K562 (cell line): Measurements from ENCODE around the gene ROBO1. TPM values are rescaled to one million over a fixed set of nuclear protein-coding genes. Genes with fewer than 3 reads are reported as not detected.

Source experiments
- ATAC-seq: fragments of 200-7000 bp; cut with Tn5 transposase; 3 replicates; pipeline ENCODE4 v1.9.1; 2020; ENCODE audit warnings: moderate library complexity
- BruUV-seq: library from RNA; stranded (reverse); fragments of 400-500 nt; replicated peaks from 2 replicates; lab custom pipeline; 2021; lab: Mats Ljungman, UMichigan
- CTCF ChIA-PET: fragments of 300-600 bp; formaldehyde crosslinking; extraction: SDS; loops from one replicate; lab custom pipeline; 2021; ENCODE audit warnings: low intra/inter-chr PET ratio; lab: Yijun Ruan, JAX
- POLR2A ChIA-PET: fragments of 300-600, 350-650 bp; sonication (Branson Sonifier 250); formaldehyde crosslinking; extraction: SDS; loops from one replicate; lab custom pipeline; 2021; ENCODE audit warnings: antibody characterized with exemption, inconsistent platforms; lab: Yijun Ruan, JAX
- DNase-seq, 4 experiments: peaks; one replicate each; pipeline versions ENCODE4 v3.0.0 to v3.0.0-alpha.2; 2011 to 2018; ENCODE audit warnings: low spot score in 3 of 4, mixed read lengths in 3 of 4; ENCODE audit errors: extremely low read depth in 1 of 4
- FAIRE-seq: peaks from 2 replicates; lab custom pipeline; 2011; peaks lifted over from hg19 to GRCh38; lab: Jason Lieb, UNC
- H2AFZ ChIP-seq: 2 replicates; pipeline ENCODE4 v1.6.0; 2011; ENCODE audit warnings: low read depth, low read length, control low read depth, inconsistent platforms
- H3K27ac ChIP-seq: fragments of 200-600 bp; 3 replicates; pipeline ENCODE4 v1.8.0; 2011; ENCODE audit warnings: low read depth, mild to moderate bottlenecking, control low read depth, inconsistent platforms, low read length, moderate library complexity, mixed read lengths; ENCODE audit errors: extremely low read depth
- H3K27me3 ChIP-seq, 2 experiments: fragments of 300-600 bp in 1 of 2; 2 replicates in 1 of 2; 3 replicates in 1 of 2; pipeline versions ENCODE4 v1.6.0 to v1.8.0; 2011; ENCODE audit warnings: inconsistent platforms in 2 of 2, low read length in 2 of 2, mild to moderate bottlenecking in 1 of 2, mixed read lengths in 1 of 2, moderate library complexity in 1 of 2; ENCODE audit not compliant: control insufficient read depth in 2 of 2, insufficient read depth in 2 of 2
- H3K36me3 ChIP-seq: fragments of 300-600 bp; 3 replicates; pipeline ENCODE4 v1.8.0; 2011; ENCODE audit warnings: mild to moderate bottlenecking, low read length, inconsistent platforms; ENCODE audit not compliant: control insufficient read depth, insufficient read depth
- H3K4me1 ChIP-seq, 2 experiments: fragments of 200-600 bp in 1 of 2; replicated peaks in 1 of 2; 2 replicates in 1 of 2; 3 replicates in 1 of 2; pipeline versions ENCODE4 v1.5.1 to v1.8.0; 2011; ENCODE audit warnings: inconsistent platforms in 2 of 2, low read length in 2 of 2, mild to moderate bottlenecking in 1 of 2, mixed read lengths in 1 of 2, moderate library complexity in 1 of 2; ENCODE audit not compliant: control insufficient read depth in 2 of 2, insufficient read depth in 2 of 2
- H3K4me2 ChIP-seq: 2 replicates; pipeline ENCODE4 v1.6.1; 2011; ENCODE audit warnings: low read length, control low read depth, inconsistent platforms, mixed read lengths; ENCODE audit not compliant: insufficient read depth
- H3K4me3 ChIP-seq: fragments of 200-600 bp; sonication (generic), shearing (Covaris generic); 2 replicates; pipeline ENCODE4 v1.5.1; 2016; ENCODE audit warnings: control low read depth, inconsistent platforms
- H3K79me2 ChIP-seq: fragments of 200-600 bp; 3 replicates; pipeline ENCODE4 v1.8.0; 2011; ENCODE audit warnings: low read length, inconsistent platforms; ENCODE audit not compliant: control insufficient read depth, insufficient read depth
- H3K9ac ChIP-seq, 2 experiments: 2 replicates each; pipeline versions ENCODE4 v1.6.0 to v1.6.1; 2011; ENCODE audit warnings: low read depth in 2 of 2, low read length in 2 of 2, control low read depth in 1 of 2, inconsistent platforms in 1 of 2, mild to moderate bottlenecking in 1 of 2, mixed read lengths in 1 of 2; ENCODE audit not compliant: insufficient read depth in 1 of 2
- H3K9me1 ChIP-seq: one replicate; pipeline ENCODE4 v1.6.0; 2011; ENCODE audit warnings: inconsistent platforms, mild to moderate bottlenecking, low read length, moderate library complexity; ENCODE audit not compliant: control insufficient read depth, insufficient read depth
- H3K9me3 ChIP-seq: replicated peaks from 2 replicates; pipeline ENCODE4 v1.5.1; 2011; ENCODE audit warnings: low read depth, low read length, inconsistent platforms; ENCODE audit not compliant: control insufficient read depth, insufficient read depth
- H4K20me1 ChIP-seq: replicated peaks from 2 replicates; pipeline ENCODE4 v1.6.1; 2011; ENCODE audit warnings: low read length, inconsistent platforms, mixed read lengths; ENCODE audit not compliant: control insufficient read depth, insufficient read depth
- BMI1 ChIP-seq: fragments of 150-350 bp; IDR thresholded peaks from 2 replicates; pipeline ENCODE4 v1.6.1; 2014; ENCODE audit warnings: low read length
- BRF2 ChIP-seq: IDR thresholded peaks from 3 replicates; pipeline ENCODE4 v1.6.1; 2011; ENCODE audit warnings: borderline replicate concordance, mild to moderate bottlenecking; ENCODE audit not compliant: insufficient read length, insufficient read depth
- E2F5 ChIP-seq: sonication (generic); formaldehyde crosslinking; IDR thresholded peaks from 2 replicates; pipeline ENCODE4 v1.8.0; 2022; ENCODE audit warnings: mild to moderate bottlenecking, missing genetic modification reagents
- GTF2F1 ChIP-seq: IDR thresholded peaks from 2 replicates; pipeline ENCODE4 v1.6.1; 2011; ENCODE audit warnings: low read depth, low read length, improper control_type of control experiment
- HBP1 ChIP-seq: fragments of 450-650 bp; formaldehyde crosslinking; IDR thresholded peaks from 2 replicates; pipeline ENCODE4 v1.4.0; 2022; ENCODE audit warnings: missing genetic modification characterization
- IRF9 ChIP-seq: fragments of 450-650 bp; IDR thresholded peaks from 2 replicates; pipeline ENCODE4 v1.6.1; 2016; ENCODE audit warnings: missing biosample characterization, missing genetic modification characterization
- MCM5 ChIP-seq: fragments of 450-650 bp; IDR thresholded peaks from 2 replicates; pipeline ENCODE4 v1.6.1; 2016; ENCODE audit warnings: low read depth
- MCM7 ChIP-seq, 2 experiments: fragments of 450-650 bp; IDR thresholded peaks; 2 replicates each; pipeline ENCODE4 v1.6.1; 2016 to 2018
- POU5F1 ChIP-seq: fragments of 150-350 bp; IDR thresholded peaks from 2 replicates; pipeline ENCODE4 v1.6.1; 2014; ENCODE audit warnings: borderline replicate concordance, low read length, low read depth, mild to moderate bottlenecking; ENCODE audit not compliant: partially characterized antibody
- SMARCB1 ChIP-seq: IDR thresholded peaks from 2 replicates; pipeline ENCODE4 v1.6.1; 2011; ENCODE audit warnings: improper control_type of control experiment, low read depth; ENCODE audit not compliant: insufficient read length
- TAF7 ChIP-seq: fragments of 450-650 bp; IDR thresholded peaks from 2 replicates; pipeline ENCODE4 v1.6.1; 2016; ENCODE audit warnings: missing genetic modification characterization, missing compliant biosample characterization
- TAF9B ChIP-seq: fragments of 450-650 bp; IDR thresholded peaks from 2 replicates; pipeline ENCODE4 v1.6.1; 2018; ENCODE audit warnings: mild to moderate bottlenecking; ENCODE audit not compliant: partially characterized antibody
- ZNF707 ChIP-seq: fragments of 250-450 bp; sonication (Bioruptor Pico); conservative IDR thresholded peaks from 2 replicates; pipeline ENCODE4 v1.8.0; 2022; ENCODE audit warnings: inconsistent platforms, mild to moderate bottlenecking, moderate library complexity
- WGBS: fragments of 100-300 bp; shearing (Covaris generic); methylation state at CpG from one replicate; pipeline ENCODE4 v1.1.6; 2016; ENCODE audit warnings: low coverage, mixed read lengths; ENCODE audit not compliant: insufficient coverage; ENCODE audit errors: missing lambda C conversion rate; 5-methylcytosine and 5-hydroxymethylcytosine counted together
- in situ Hi-C: fragments of 300-500 bp; cut with MboI; formaldehyde crosslinking; loops from 4 replicates; pipeline ENCODE4 v1.15.0; 2018; ENCODE audit warnings: inconsistent platforms, mixed read lengths
- intact Hi-C: fragments of 100-400 bp; cut with micrococcal nuclease; formaldehyde crosslinking; loops from 2 replicates; pipeline ENCODE4 v1.14.2; 2022
- polyA plus RNA-seq, 8 experiments: library from polyadenylated mRNA; depleted of rRNA in 4 of 8; stranded (reverse) in 5 of 8; unstranded in 3 of 8; fragments of >200 nt; fragmentation: Nextera tagmentation in 2 of 8; fragmentation: Illumina TruSeq in 1 of 8; extraction: Ambion mirVana in 2 of 8; extraction: Trizol in 1 of 8; gene quantifications; 2 replicates each; pipeline versions ENCODE4 v1.2.1 to v1.2.3, GENCODE V29; 2011 to 2014; ENCODE audit warnings: inconsistent platforms in 1 of 8, missing spikeins in 1 of 8
- total RNA-seq, 7 experiments: library from RNA; depleted of rRNA in 6 of 7; stranded (reverse); fragments of >200 nt in 6 of 7; fragmentation: Illumina TruSeq in 2 of 7; extraction: Trizol in 2 of 7; gene quantifications; 2 replicates each; pipeline versions ENCODE4 v1.2.1 to v1.2.3, GENCODE V29; 2011 to 2021; ENCODE audit warnings: low replicate concordance in 1 of 7

ROBO1 gene
- total and polyA plus RNA-seq, 9 of the 15 experiments (the other 6 are each of a cell fraction or from before 2014, with no cell fraction given) = 0.01 to 0.53 (median 0.17) TPM; not detected in 5

- H3K79me2 ChIP-seq = no peaks in the 10 kb centered on the region
- no peak overlapping the region for H2AFZ ChIP-seq
- no TSS peak for BruUV-seq
- no peaks in the 10 kb centered on the region for H3K9me1 ChIP-seq
- H3K4me3 ChIP-seq = no peak overlapping the region
- no peaks in the 10 kb centered on the region for H3K9me3 ChIP-seq
- POLR2A ChIA-PET = no interaction called here
- 0% methylated on average over 8 of the region's 12 CpGs for WGBS
- TF ChIP-seq POU5F1 (no peak), GTF2F1 (no peak), TAF9B (no peak), MCM7 (IDR thresholded peaks at IDR 0.05) (no peak), SMARCB1 (no peak), ZNF707 (CRISPR knock-in tag) (no peak)
- no peak overlapping the region for H3K4me2 ChIP-seq
- intact Hi-C loops = no loop called here
- no peak overlapping the region for H3K9ac ChIP-seq
- H3K27me3 ChIP-seq = no peaks in the 10 kb centered on the region
- no peak for DNase-seq
- no peak for FAIRE-seq
- H4K20me1 ChIP-seq = no peaks in the 10 kb centered on the region
- H3K36me3 ChIP-seq = no peaks in the 10 kb centered on the region
- CTCF ChIA-PET = no interaction called here
- in situ Hi-C loops = no loop called here
- H3K27ac ChIP-seq = no peak overlapping the region
- no peaks in the 10 kb centered on the region for H3K4me1 ChIP-seq
- ATAC-seq = no peak
Observed at GRCh38 chr3:78614486-78614885, 1153.3 kb downstream of the ROBO1 start.

GRCh38 chr3:78613421-78613879 is 1154.3 kb downstream of the ROBO1 start:
- CTCF ChIA-PET = no interaction called here
- WGBS = 6% methylated on average over 2 of the region's 2 CpGs
- BruUV-seq = no TSS peak
- intact Hi-C loops (no loop called here), in situ Hi-C loops (no loop called here)
- Histone ChIP-seq H3K4me3 (no peak overlapping the region), H3K4me2 (no peak overlapping the region), H3K27ac (no peak overlapping the region), H3K36me3 (no peaks in the 10 kb centered on the region), H4K20me1 (no peaks in the 10 kb centered on the region), H3K9me3 (no peaks in the 10 kb centered on the region), H3K79me2 (no peaks in the 10 kb centered on the region), H3K9ac (no peak overlapping the region), H3K27me3 (no peaks in the 10 kb centered on the region), H3K4me1 (no peaks in the 10 kb centered on the region), H2AFZ (no peak overlapping the region), H3K9me1 (no peaks in the 10 kb centered on the region)
- POLR2A ChIA-PET = no interaction called here
- FAIRE-seq (no peak), ATAC-seq (no peak), DNase-seq (no peak)
- TF ChIP-seq IRF9 (no peak), HBP1 (CRISPR knock-in tag) (no peak), TAF7 (no peak), MCM5 (no peak), BRF2 (no peak), GTF2F1 (no peak), BMI1 (no peak), E2F5 (CRISPR knock-in tag) (no peak)
